ENCODE data around the gene LRRC2.

DNA sequence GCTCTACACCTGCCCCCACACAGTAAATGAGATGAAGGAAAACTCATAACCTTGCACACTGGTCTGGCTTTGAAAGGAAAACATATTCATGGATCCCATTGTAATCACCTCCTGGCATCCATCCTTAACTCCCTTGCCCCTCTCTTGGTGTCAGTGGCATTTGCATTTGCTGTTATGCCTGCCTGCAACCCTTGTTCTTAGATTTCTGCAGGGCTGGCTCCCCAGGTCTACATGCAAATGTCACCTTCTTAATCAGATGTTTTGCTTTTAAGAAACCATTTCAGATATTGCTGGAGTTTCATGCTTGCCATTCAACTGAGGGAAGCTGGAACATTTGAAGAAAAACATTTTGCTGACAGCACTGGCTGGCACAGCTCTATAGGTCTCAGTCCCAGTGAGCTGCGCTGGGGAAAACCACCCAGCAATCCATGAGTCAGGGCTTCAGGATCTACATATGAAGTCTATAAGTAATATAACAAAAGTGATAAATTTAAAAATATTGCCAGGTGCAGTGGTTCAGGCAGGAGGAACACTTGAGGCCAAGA, 19.1 kb downstream of the LRRC2 start:
- TF ChIP-seq, protein P1, sequence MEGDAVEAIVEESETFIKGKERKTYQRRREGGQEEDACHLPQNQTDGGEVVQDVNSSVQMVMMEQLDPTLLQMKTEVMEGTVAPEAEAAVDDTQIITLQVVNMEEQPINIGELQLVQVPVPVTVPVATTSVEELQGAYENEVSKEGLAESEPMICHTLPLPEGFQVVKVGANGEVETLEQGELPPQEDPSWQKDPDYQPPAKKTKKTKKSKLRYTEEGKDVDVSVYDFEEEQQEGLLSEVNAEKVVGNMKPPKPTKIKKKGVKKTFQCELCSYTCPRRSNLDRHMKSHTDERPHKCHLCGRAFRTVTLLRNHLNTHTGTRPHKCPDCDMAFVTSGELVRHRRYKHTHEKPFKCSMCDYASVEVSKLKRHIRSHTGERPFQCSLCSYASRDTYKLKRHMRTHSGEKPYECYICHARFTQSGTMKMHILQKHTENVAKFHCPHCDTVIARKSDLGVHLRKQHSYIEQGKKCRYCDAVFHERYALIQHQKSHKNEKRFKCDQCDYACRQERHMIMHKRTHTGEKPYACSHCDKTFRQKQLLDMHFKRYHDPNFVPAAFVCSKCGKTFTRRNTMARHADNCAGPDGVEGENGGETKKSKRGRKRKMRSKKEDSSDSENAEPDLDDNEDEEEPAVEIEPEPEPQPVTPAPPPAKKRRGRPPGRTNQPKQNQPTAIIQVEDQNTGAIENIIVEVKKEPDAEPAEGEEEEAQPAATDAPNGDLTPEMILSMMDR (IDR thresholded peaks at IDR 0.05) = no peak
- no peak for TF ChIP-seq POLR2A (IDR thresholded peaks at IDR 0.05; ENCODE audit: low read depth)
- TF ChIP-seq EP300 (IDR thresholded peaks at IDR 0.05) = no peak

Measured in esophagus muscularis mucosa (tissue), 4 donors.